B cell (primary cell): Measurements from ENCODE around the gene PNPLA5. TPM values are rescaled to one million over a fixed set of nuclear protein-coding genes. Genes with fewer than 3 reads are reported as not detected.

Source experiments
- ATAC-seq: fragments of 200-7000 bp; cut with Tn5 transposase; one replicate; pipeline ENCODE4 v1.10.0; 2021; ENCODE audit warnings: low read depth, mild to moderate bottlenecking, moderate number of reproducible peaks, moderate library complexity
- CTCF ChIA-PET: fragments of 350-600 bp; sonication (Branson Sonifier 250); formaldehyde crosslinking; loops from one replicate; lab custom pipeline; 2021; ENCODE audit warnings: antibody characterized with exemption, inconsistent platforms; lab: Charles Lee
- POLR2A ChIA-PET: fragments of 350-600 bp; sonication (Branson Sonifier 250); formaldehyde crosslinking; loops from one replicate; lab custom pipeline; 2021; ENCODE audit warnings: antibody characterized with exemption; lab: Charles Lee
- DNase-seq: peaks from one replicate; pipeline ENCODE4 v3.0.0; 2013
- H2AFZ ChIP-seq: 2 replicates; pipeline ENCODE4 v1.6.1; 2012; ENCODE audit warnings: mild to moderate bottlenecking, low read depth, low read length; ENCODE audit not compliant: insufficient read depth, poor library complexity, severe bottlenecking
- H3K27ac ChIP-seq, 2 donors: 1 replicate in 1 of 2; 2 replicates in 1 of 2; pipeline ENCODE4 v1.5.1; 2012 to 2013; ENCODE audit warnings: low read length in 2 of 2, mild to moderate bottlenecking in 2 of 2, moderate library complexity in 1 of 2
- H3K27me3 ChIP-seq, 4 experiments: fragments of 200-600 bp in 1 of 4; sonication (generic) in 1 of 4; replicated peaks in 1 of 4; 1 replicate in 2 of 4; 2 replicates in 2 of 4; pipeline versions ENCODE4 v1.6.1 to v1.7.0; 2013 to 2016; ENCODE audit warnings: low read length in 3 of 4, mild to moderate bottlenecking in 2 of 4, mixed read lengths in 1 of 4, moderate library complexity in 1 of 4; ENCODE audit not compliant: insufficient read depth in 4 of 4, control insufficient read depth in 3 of 4; ENCODE audit errors: control extremely low read depth in 1 of 4
- H3K36me3 ChIP-seq, 2 experiments: replicated peaks in 1 of 2; 1 replicate in 1 of 2; 2 replicates in 1 of 2; pipeline versions ENCODE4 v1.6.1 to v1.7.1; 2013; ENCODE audit warnings: low read length in 1 of 2; ENCODE audit not compliant: insufficient read depth in 2 of 2, control insufficient read depth in 1 of 2; ENCODE audit errors: control extremely low read depth in 1 of 2, extremely low read depth in 1 of 2
- H3K4me1 ChIP-seq, 2 donors: fragments of 200-600 bp in 1 of 2; sonication (generic) in 1 of 2; 1 replicate in 1 of 2; 2 replicates in 1 of 2; pipeline versions ENCODE4 v1.5.1 to v1.6.1; 2013 to 2017; ENCODE audit warnings: low read length in 2 of 2; ENCODE audit not compliant: control insufficient read depth in 2 of 2, insufficient read depth in 2 of 2
- H3K4me2 ChIP-seq: replicated peaks from 2 replicates; pipeline ENCODE3; 2012; ENCODE audit warnings: mild to moderate bottlenecking, low read depth, low read length; ENCODE audit not compliant: poor library complexity, severe bottlenecking
- H3K4me3 ChIP-seq, 5 experiments: fragments of 200-600 bp in 1 of 5; sonication (generic) in 1 of 5; 1 replicate in 3 of 5; 2 replicates in 2 of 5; pipeline versions ENCODE4 v1.5.1 to v1.7.0; 2011 to 2016; ENCODE audit warnings: low read length in 4 of 5, mild to moderate bottlenecking in 4 of 5, low read depth in 2 of 5, control low read depth in 1 of 5, moderate library complexity in 1 of 5; ENCODE audit not compliant: insufficient read depth in 1 of 5; ENCODE audit errors: control extremely low read depth in 1 of 5, extremely low read depth in 1 of 5
- H3K79me2 ChIP-seq: fragments of 200-600 bp; sonication (generic); one replicate; pipeline ENCODE4 v1.6.0; 2016; ENCODE audit warnings: low read length; ENCODE audit not compliant: control insufficient read depth, insufficient read depth
- H3K9ac ChIP-seq: fragments of 200-600 bp; sonication (generic); 2 replicates; pipeline ENCODE4 v1.6.1; 2017; ENCODE audit warnings: mild to moderate bottlenecking, low read length, moderate library complexity
- H3K9me3 ChIP-seq, 3 donors: one replicate each; pipeline versions ENCODE4 v1.6.1 to v1.7.1; 2013; ENCODE audit warnings: low read length in 2 of 3; ENCODE audit not compliant: control insufficient read depth in 2 of 3, insufficient read depth in 1 of 3; ENCODE audit errors: control extremely low read depth in 1 of 3
- H4K20me1 ChIP-seq: 2 replicates; pipeline ENCODE4 v1.6.0; 2012; ENCODE audit warnings: mild to moderate bottlenecking, low read length; ENCODE audit not compliant: insufficient read depth, control insufficient read depth, poor library complexity, severe bottlenecking
- H3K27ac Mint-ChIP-seq: one replicate; pipeline ENCODE4 v1.8.0; 2021; ENCODE audit warnings: mixed read lengths
- H3K27me3 Mint-ChIP-seq: one replicate; pipeline ENCODE4 v1.8.0; 2021; ENCODE audit warnings: mixed read lengths
- H3K4me1 Mint-ChIP-seq: one replicate; pipeline ENCODE4 v1.8.0; 2021; ENCODE audit warnings: mixed read lengths
- H3K4me3 Mint-ChIP-seq: one replicate; pipeline ENCODE4 v1.8.0; 2021; ENCODE audit warnings: mixed read lengths
- H3K9me3 Mint-ChIP-seq: one replicate; pipeline ENCODE4 v1.8.0; 2022; ENCODE audit warnings: mixed read lengths; ENCODE audit not compliant: insufficient read depth
- CTCF ChIP-seq: fragments of 200-600 bp; IDR thresholded peaks from one replicate; pipeline ENCODE4 v1.8.0; 2022; ENCODE audit warnings: antibody characterized with exemption, mild to moderate bottlenecking
- EZH2 ChIP-seq: IDR thresholded peaks from 2 replicates; pipeline ENCODE4 v1.6.1; 2012; ENCODE audit warnings: borderline replicate concordance, low read depth, mild to moderate bottlenecking, moderate library complexity, low read length; ENCODE audit not compliant: insufficient read depth, poor library complexity, severe bottlenecking
- WGBS: methylation state at CpG from one replicate; pipeline ENCODE4 v1.1.5; 2013; ENCODE audit warnings: missing lambda C conversion rate; ENCODE audit not compliant: insufficient coverage; 5-methylcytosine and 5-hydroxymethylcytosine counted together
- intact Hi-C: fragments of 100-400 bp; cut with micrococcal nuclease; formaldehyde crosslinking; loops from one replicate; pipeline ENCODE4 v1.10.0; 2022
- polyA plus RNA-seq: library from polyadenylated mRNA; depleted of rRNA; stranded (reverse); fragments of >200 nt; gene quantifications from 2 replicates; pipeline ENCODE4 v1.2.3, GENCODE V29; 2012
- total RNA-seq, 2 donors: library from RNA; stranded (reverse); fragments of 120-200 nt in 1 of 2; gene quantifications; 1 replicate in 1 of 2; 2 replicates in 1 of 2; pipeline versions ENCODE4 v1.2.3 to v1.2.4, GENCODE V29; 2013 to 2022

Gene PNPLA5
- total and polyA plus RNA-seq, 2 donors (not counting 1 experiment from before 2014, with no cell fraction given), result not detected

GRCh38 chr22:43928908-43929307 is 37.1 kb upstream of the PNPLA5 start:
- Histone ChIP-seq H4K20me1 (no peaks in the 10 kb centered on the region), H3K27me3 (peaks cover 0 to 16% (median 8%) of the 10 kb centered on the region in 4 experiments), H3K4me3 (no peak overlapping the region), H3K27ac (no peak overlapping the region), H3K36me3 (no peaks in the 10 kb centered on the region), H2AFZ (no peak overlapping the region), H3K79me2 (no peaks in the 10 kb centered on the region), H3K4me1 (peaks cover 4 to 5% of the 10 kb centered on the region in 2 donors), H3K9me3 (peaks cover 0 to 14% (median 0%) of the 10 kb centered on the region in 3 donors), H3K4me2 (no peak overlapping the region), H3K9ac (no peak overlapping the region)
- intact Hi-C loops, result no loop called here
- TF ChIP-seq CTCF, result no peak
- TF ChIP-seq EZH2, result no peak
- CTCF ChIA-PET, result no interaction called here
- POLR2A ChIA-PET, result no interaction called here
- Mint-ChIP-seq H3K4me3 (no peak overlapping the region), H3K4me1 (peaks cover under 1% of the 10 kb centered on the region), H3K27me3 (peaks cover 38% of the 10 kb centered on the region), H3K9me3 (no peaks in the 10 kb centered on the region), H3K27ac (no peak overlapping the region)
- DNase-seq (no peak), ATAC-seq (no peak)
- 80% methylated on average over 6 of the region's 6 CpGs for WGBS

GRCh38 chr22:43928468-43928867 is 36.7 kb upstream of the PNPLA5 start:
- Histone ChIP-seq H4K20me1 (no peaks in the 10 kb centered on the region), H3K36me3 (no peaks in the 10 kb centered on the region), H3K4me3 (no peak overlapping the region), H3K9ac (no peak overlapping the region), H3K27me3 (peaks cover 0 to 20% (median 8%) of the 10 kb centered on the region in 4 experiments), H3K4me1 (peaks cover 6% of the 10 kb centered on the region in 2 donors), H2AFZ (no peak overlapping the region), H3K9me3 (peaks cover 0 to 17% (median 0%) of the 10 kb centered on the region in 3 donors), H3K4me2 (no peak overlapping the region), H3K79me2 (no peaks in the 10 kb centered on the region), H3K27ac (no peak overlapping the region)
- POLR2A ChIA-PET, result no interaction called here
- Mint-ChIP-seq H3K4me1 (peaks cover 2% of the 10 kb centered on the region), H3K9me3 (no peaks in the 10 kb centered on the region), H3K4me3 (no peak overlapping the region), H3K27ac (no peak overlapping the region), H3K27me3 (peaks cover 34% of the 10 kb centered on the region)
- DNase-seq (no peak), ATAC-seq (no peak)
- CTCF ChIA-PET, result no interaction called here
- TF ChIP-seq EZH2 (no peak), CTCF (no peak)
- WGBS, result 69% methylated on average over 5 of the region's 5 CpGs
- intact Hi-C loops, result no loop called here
